GM18505 (cell line): Measurements from ENCODE around the gene TCFL5.

Experiments used
- ATAC-seq: cut with Tn5 transposase; IDR thresholded peaks from one replicate; pipeline ENCODE4 v1.9.1; 2021; ENCODE audit not compliant: unreplicated experiment
- POLR2A ChIP-seq: IDR thresholded peaks from 4 replicates; pipeline ENCODE4 v1.6.1; 2011; ENCODE audit warnings: borderline replicate concordance; ENCODE audit not compliant: insufficient read depth, insufficient read length; ENCODE audit errors: extremely low read depth

Gene TCFL5

DNA sequence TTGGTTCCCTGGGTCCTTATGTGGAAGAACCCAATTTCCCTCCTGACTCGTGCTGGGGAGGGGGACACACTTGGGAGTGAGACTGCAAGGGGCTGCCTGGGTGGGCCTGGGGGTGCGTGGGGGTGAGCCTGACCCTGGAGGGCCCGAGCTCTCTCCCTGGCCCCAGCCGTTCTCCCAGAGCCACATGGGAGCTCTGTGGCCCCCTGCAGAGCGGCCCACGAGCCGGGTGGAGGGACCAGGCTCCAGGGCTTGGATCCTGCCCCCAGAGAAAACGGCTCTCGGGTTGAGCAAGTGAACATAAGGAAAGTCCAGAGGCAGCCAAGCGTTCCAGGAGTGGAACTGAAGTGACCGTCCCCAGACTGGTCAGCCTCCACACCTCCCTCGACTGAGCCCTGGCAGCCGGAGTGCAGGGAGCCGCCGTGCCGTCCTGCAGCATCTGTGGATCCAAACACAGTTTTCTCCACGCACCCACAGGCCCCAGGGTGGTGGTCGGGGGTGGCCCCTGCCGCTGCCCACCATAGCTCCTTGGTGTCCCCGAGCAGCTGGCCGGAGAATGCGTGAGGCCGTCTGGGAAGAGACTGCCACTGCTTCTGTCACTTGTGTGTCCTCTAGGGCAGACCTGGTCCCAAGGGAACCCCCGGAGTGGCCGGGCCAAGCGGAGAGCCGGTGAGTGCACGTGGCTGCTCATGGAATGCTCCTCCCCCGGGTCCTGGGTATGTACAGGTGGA, 34.1 kb downstream of the TCFL5 start:
- no peak for TF ChIP-seq POLR2A
- no peak for ATAC-seq

DNA sequence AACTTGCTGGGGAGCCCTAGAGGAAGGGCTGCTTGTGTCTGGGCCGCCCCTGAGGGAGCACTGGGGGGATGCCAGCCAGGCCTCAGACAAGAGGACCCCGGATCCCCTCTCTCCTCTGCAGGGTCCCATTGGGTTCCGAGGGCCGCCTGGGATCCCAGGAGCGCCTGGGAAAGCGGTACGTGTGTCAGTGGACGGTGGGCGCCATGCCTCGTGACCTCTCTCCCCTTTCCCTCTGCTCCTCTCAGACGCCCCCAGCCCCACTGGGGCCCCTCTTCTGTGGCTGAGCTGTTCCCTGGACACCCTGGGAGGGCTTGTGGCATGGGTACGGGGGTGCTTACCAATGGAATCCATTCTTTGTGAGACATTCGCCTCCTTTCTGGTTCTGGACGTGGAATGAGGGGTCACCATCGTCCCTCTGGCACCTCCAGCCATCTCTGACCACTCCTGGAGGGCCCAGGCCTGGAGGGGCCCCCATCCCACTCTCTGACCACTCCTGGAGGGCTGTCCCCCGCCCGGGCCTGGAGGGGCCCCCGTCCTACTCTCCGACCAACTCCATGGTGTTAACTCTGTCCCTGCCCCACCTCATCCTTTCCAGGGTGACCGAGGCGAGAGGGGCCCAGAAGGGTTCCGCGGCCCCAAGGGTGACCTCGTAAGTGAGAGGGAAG, 34.8 kb downstream of the TCFL5 start:
- no peak for ATAC-seq
- no peak for TF ChIP-seq POLR2A

DNA sequence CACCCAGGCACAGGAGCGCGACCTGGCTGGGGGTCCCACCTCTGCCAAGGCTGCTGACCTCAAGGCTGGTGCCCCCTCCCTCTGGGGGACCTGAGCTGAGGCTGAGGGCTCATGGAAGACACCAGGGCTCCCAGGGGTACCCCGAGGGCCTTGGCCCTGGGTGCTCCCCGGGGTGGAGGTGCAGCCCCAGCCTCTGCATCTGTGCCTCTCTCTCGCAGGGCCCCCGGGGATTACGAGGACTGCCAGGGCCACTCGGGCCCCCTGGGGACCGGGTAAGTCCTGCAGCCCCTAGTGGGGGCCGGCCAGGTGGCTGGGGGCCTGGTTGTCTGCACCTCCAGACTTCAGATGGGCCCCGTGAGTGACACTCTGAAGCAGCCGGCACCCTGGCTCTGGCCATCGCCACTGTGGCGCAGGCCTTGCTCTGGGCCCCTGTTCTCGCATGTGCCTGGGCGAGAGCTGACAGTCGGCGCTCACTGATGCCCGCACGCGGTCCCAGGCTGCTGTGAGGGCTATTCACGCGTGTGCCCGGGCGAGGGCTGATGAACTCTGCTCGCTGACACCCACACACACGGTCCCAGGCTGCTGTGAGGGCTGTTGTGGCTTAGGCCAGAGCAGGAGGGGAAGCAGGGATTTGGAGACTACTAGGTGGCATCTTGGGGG, 35.5 kb downstream of the TCFL5 start:
- TF ChIP-seq POLR2A = no peak
- no peak for ATAC-seq

- no peak for TF ChIP-seq POLR2A
Measured at GRCh38 chr20:62825333-62825985, 36.2 kb downstream of the TCFL5 start.

GRCh38 chr20:62824476-62825332, 36.9 kb downstream of the TCFL5 start:
- no peak for TF ChIP-seq POLR2A
- no peak for ATAC-seq

More at GRCh38 chr20:62825333-62825985, 36.2 kb downstream of the TCFL5 start:
- no peak for ATAC-seq

DNA sequence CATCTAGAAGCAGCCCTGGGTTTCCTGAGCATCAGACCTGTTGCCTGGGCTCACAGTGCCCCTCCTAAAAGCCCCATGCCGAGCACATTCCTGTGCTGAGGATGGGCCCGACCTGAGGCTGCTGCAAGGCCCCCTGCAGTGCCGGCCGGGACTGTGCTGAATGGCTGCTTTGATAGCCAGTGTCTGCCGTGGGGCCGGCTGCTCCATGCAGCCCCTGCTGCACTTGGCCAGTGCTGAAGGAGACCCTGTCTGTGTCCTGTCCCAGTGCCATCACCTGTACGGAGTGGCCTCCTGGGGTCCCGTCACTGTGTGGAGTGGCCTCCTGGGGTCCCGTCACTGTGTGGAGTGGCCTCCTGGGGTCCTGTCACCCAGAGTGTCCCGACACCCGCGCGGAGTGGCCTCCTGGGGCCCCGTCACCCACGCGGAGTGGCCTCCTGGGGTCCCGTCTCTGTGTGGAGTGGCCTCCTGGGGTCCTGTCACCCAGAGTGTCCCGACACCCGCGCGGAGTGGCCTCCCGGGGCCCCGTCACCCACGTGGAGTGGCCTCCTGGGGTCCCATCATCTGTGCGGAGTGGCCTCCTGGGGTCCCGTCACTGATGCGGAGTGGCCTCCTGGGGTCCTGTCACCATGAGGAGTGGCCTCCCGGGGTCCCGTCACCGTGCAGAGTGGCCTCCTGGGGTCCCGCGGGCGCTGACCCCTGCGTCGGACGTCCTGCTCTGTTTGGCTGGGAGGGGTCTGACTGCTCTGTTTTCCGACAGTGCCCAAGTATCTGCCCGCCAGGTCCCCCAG, 37.7 kb downstream of the TCFL5 start:
- TF ChIP-seq POLR2A = no peak
- ATAC-seq = no peak

- ATAC-seq = no peak
- no peak for TF ChIP-seq POLR2A
Measured at GRCh38 chr20:62822788-62823651, 38.6 kb downstream of the TCFL5 start.

- ATAC-seq = no peak
- no peak for TF ChIP-seq POLR2A
Measured at GRCh38 chr20:62822239-62822787, 39.3 kb downstream of the TCFL5 start.

GRCh38 chr20:62821726-62822210, 39.9 kb downstream of the TCFL5 start:
- ATAC-seq = no peak
- no peak for TF ChIP-seq POLR2A

- no peak for TF ChIP-seq POLR2A
- ATAC-seq = no peak
Measured at GRCh38 chr20:62820962-62821725, 40.5 kb downstream of the TCFL5 start.

DNA sequence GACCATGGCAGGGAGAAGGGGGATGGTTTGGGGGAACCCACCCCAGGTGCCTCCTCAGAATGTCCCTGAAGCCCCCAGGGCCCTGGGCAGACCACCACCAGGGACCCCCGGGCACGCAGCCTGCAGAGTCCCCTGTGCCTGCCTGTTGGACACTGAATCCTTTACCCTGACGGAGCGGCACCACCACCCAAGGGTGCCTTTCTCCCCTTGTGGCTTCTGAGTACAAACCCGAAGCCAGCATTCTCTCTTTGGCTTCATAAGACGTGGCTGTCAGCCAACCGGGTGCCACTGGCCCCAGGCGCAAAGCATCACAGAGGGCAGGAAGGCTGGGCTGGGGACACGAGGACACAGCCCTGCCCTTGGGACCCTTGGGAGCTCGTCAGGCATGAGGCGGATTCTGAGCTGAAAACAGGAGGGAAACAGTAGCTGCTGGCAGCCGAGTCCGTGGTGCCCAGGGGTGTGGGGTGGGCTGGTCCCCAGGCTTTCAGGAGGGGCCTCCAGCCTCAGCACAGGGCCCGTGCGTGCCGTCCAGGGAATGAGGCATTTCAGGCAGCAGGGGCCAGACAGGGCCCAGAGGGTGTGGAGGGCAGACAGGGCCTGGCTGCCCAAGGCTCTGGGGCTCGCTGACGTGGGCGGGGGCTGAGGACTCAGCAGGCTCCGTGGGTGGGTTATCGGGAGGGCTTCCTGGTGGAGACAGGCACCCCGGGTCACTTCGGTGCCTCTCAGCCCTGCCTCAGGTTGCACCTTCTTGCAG, 41.2 kb downstream of the TCFL5 start:
- TF ChIP-seq POLR2A = no peak
- ATAC-seq = no peak
